ENCODE results near the gene TNS4. TPM values are rescaled to one million over a fixed set of nuclear protein-coding genes. Genes with fewer than 3 reads are reported as not detected.

TNS4 gene
- polyA plus RNA-seq, 1 experiment, result 0.07 TPM

GRCh38 chr17:40531051-40531991 lies 29.9 kb upstream of the TNS4 start:
- no peaks in the 10 kb centered on the region for H3K27me3 ChIP-seq (ENCODE audit: control insufficient read depth, insufficient read depth, low read length)
- ChIA-PET CTCF (interaction anchor here (1.1 to 13.7 kb wide), 13 partner anchors 11 to 173 kb away, joined by 4 to 174 read pairs (median 17); no protein-coding TSS in a partner anchor), POLR2A (interaction anchor here (1.4 to 6.0 kb wide), 4 partner anchors 20 to 66 kb away, joined by 7 to 133 read pairs (median 34); no protein-coding TSS in a partner anchor)
- no peak overlapping the region for H3K27ac ChIP-seq (ENCODE audit: low read depth, low read length)
- DNase-seq (ENCODE audit: low read depth, low spot score), result no peak
- TF ChIP-seq, protein P1, sequence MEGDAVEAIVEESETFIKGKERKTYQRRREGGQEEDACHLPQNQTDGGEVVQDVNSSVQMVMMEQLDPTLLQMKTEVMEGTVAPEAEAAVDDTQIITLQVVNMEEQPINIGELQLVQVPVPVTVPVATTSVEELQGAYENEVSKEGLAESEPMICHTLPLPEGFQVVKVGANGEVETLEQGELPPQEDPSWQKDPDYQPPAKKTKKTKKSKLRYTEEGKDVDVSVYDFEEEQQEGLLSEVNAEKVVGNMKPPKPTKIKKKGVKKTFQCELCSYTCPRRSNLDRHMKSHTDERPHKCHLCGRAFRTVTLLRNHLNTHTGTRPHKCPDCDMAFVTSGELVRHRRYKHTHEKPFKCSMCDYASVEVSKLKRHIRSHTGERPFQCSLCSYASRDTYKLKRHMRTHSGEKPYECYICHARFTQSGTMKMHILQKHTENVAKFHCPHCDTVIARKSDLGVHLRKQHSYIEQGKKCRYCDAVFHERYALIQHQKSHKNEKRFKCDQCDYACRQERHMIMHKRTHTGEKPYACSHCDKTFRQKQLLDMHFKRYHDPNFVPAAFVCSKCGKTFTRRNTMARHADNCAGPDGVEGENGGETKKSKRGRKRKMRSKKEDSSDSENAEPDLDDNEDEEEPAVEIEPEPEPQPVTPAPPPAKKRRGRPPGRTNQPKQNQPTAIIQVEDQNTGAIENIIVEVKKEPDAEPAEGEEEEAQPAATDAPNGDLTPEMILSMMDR (IDR thresholded peaks at IDR 0.05; ENCODE audit: low read depth, low read length), result no peak
- no peak overlapping the region for H3K4me3 ChIP-seq (ENCODE audit: low read depth, low read length)
- H3K9me3 ChIP-seq (ENCODE audit: control insufficient read depth, insufficient read depth, low read length), result no peaks in the 10 kb centered on the region

- CTCF ChIA-PET, result interaction anchor here (1.0 to 13.7 kb wide), 3 partner anchors 29 to 54 kb away, joined by 3 to 174 read pairs (median 94); no protein-coding TSS in a partner anchor
- Histone ChIP-seq H3K4me3 (ENCODE audit: low read depth, low read length) (no peak overlapping the region), H3K27ac (ENCODE audit: low read depth, low read length) (no peak overlapping the region)
Measured at GRCh38 chr17:40530531-40530994, 29.1 kb upstream of the TNS4 start.

GRCh38 chr17:40529991-40530390 lies 28.6 kb upstream of the TNS4 start:
- no peaks in the 10 kb centered on the region for H3K9me3 ChIP-seq (ENCODE audit: control insufficient read depth, insufficient read depth, low read length)
- CTCF ChIA-PET, result interaction anchor here (1.0 to 6.4 kb wide), 2 partner anchors 39 to 54 kb away, joined by 3 to 94 read pairs; no protein-coding TSS in a partner anchor
- TF ChIP-seq, protein P1 (IDR thresholded peaks at IDR 0.05; ENCODE audit: low read depth, low read length), result no peak
- POLR2A ChIA-PET, result interaction anchor here (6.0 kb wide), 1 partner anchor 56 kb away, joined by 133 read pairs; no protein-coding TSS in a partner anchor
- DNase-seq (ENCODE audit: low read depth, low spot score), result no peak
- no peak overlapping the region for H3K4me3 ChIP-seq (ENCODE audit: low read depth, low read length)
- no peaks in the 10 kb centered on the region for H3K27me3 ChIP-seq (ENCODE audit: control insufficient read depth, insufficient read depth, low read length)
- H3K27ac ChIP-seq (ENCODE audit: low read depth, low read length), result no peak overlapping the region

More at GRCh38 chr17:40530531-40530994, 29.1 kb upstream of the TNS4 start:
- TF ChIP-seq, protein P1 (IDR thresholded peaks at IDR 0.05; ENCODE audit: low read depth, low read length), result no peak
- Histone ChIP-seq H3K9me3 (ENCODE audit: control insufficient read depth, insufficient read depth, low read length) (no peaks in the 10 kb centered on the region), H3K27me3 (ENCODE audit: control insufficient read depth, insufficient read depth, low read length) (no peaks in the 10 kb centered on the region)
- DNase-seq (ENCODE audit: low read depth, low spot score), result no peak
- POLR2A ChIA-PET, result interaction anchor here (6.0 kb wide), 1 partner anchor 56 kb away, joined by 133 read pairs; no protein-coding TSS in a partner anchor

DNA sequence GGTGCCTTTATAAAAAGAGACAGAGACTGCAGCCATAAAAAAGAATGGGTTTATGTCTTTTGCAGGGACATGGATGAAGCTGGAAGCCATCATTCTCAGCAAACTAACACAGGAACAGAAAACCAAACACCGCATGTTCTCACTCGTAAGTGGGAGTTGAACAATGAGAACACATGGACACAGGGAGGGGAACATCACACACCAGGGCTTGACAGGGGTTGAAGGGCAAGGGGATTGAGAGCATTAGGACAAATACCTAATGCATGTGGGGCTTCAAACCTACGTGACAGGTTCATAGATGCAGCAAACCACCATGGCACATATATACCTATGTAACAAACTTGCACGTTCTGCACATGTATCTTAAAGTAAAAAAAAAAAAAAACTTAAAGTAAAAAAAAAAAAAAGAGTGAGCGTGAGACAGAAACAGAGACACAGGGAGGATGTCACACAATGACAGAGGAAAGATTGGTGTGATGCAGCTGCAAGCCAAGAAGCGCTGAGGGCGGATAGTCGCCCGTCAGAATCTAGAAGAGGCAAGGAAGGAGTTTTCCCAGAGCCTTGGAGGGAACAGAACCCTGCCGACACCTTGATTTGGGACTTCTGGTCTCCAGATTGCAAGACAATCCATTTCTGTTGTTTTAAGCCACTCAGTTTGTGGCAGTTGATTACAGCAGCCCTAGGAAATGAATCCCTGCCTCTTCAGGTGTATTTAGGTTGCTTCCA lies 27.4 kb upstream of the TNS4 start:
- ChIA-PET CTCF (interaction anchor here (2.1 kb wide), 1 partner anchor 53 kb away, joined by 23 read pairs; no protein-coding TSS in a partner anchor), POLR2A (interaction anchor here (1.1 kb wide), 1 partner anchor 224 kb away, joined by 5 read pairs; no protein-coding TSS in a partner anchor)
- no peak for DNase-seq (ENCODE audit: low read depth, low spot score)
- no peak overlapping the region for H3K4me3 ChIP-seq (ENCODE audit: low read depth, low read length)
- no peak overlapping the region for H3K27ac ChIP-seq (ENCODE audit: low read depth, low read length)
- TF ChIP-seq, protein P1 (IDR thresholded peaks at IDR 0.05; ENCODE audit: low read depth, low read length), result no peak
- no peaks in the 10 kb centered on the region for H3K27me3 ChIP-seq (ENCODE audit: control insufficient read depth, insufficient read depth, low read length)
- no peaks in the 10 kb centered on the region for H3K9me3 ChIP-seq (ENCODE audit: control insufficient read depth, insufficient read depth, low read length)

All from AG04450 (cell line).